ENCODE data around the gene OR13D1.
A peak's percentile ranks its signal among the peaks of the same experiment; 100 is the strongest.
"Not testable (repeated sequence)": the region's sequence is repeated elsewhere in the genome, so short reads cannot be mapped to it uniquely, and the experiment has no call there.

The OR13D1 gene, protein sequence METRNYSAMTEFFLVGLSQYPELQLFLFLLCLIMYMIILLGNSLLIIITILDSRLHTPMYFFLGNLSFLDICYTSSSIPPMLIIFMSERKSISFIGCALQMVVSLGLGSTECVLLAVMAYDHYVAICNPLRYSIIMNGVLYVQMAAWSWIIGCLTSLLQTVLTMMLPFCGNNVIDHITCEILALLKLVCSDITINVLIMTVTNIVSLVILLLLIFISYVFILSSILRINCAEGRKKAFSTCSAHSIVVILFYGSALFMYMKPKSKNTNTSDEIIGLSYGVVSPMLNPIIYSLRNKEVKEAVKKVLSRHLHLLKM

DNA sequence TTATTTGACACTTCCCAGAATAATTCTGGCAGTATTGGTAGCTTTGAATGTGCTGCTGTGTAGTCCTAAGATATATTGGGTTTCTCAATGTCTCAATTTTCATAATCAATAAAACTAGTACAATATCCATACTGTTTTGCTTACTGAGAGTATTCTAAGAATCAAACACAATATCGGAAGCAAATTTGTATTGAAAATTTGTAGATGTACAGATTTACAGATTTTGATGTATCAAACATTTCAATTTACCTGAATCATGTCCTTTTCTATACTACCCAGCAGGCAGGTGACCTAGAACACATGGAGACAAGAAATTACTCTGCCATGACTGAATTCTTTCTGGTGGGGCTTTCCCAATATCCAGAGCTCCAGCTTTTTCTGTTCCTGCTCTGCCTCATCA, at the start of gene OR13D1:
Gene OR13D1, plus strand, starts transcription at position 301 of the 400 bp plus-strand sequence. Its CDS starts 0 bp downstream, at position 301.
- DNase-seq (ENCODE audit: low read depth in 3 of 3, low spot score in 1 of 3), result no peak

DNA sequence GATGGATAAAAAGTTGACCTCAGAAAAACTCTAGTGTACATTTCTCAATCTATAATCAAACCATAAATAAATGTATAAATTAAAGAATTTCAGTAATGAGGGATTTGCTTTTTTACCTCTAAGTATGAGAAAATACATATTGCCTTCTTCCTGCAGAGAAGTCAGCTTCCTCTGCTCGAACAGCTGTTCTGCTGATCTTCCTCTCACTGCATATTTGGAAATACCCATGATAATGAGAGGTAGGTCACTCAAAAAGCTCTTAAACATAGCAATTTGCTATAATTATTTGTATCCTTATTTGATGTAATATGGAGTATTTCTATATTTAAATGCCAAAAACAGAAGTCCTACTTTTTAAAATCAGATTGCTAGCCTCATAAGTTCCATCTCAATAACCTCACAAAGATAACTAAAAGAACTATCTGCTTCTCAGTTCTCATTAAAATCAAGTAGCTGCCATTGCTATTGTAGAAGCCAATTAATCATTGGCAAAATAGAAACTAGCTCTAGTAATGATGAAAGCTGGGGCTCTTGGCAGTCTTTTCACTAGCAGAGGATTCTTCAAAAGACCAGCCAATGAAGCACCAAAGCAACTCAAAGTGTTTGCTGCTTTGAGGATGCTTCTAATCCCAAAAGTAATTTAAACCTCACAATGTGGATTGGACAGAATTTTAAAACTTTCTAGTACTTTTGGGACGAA, 35.7 kb upstream of the OR13D1 start:
- no peak for DNase-seq (ENCODE audit: low read depth in 3 of 3, low spot score in 1 of 3)

DNA sequence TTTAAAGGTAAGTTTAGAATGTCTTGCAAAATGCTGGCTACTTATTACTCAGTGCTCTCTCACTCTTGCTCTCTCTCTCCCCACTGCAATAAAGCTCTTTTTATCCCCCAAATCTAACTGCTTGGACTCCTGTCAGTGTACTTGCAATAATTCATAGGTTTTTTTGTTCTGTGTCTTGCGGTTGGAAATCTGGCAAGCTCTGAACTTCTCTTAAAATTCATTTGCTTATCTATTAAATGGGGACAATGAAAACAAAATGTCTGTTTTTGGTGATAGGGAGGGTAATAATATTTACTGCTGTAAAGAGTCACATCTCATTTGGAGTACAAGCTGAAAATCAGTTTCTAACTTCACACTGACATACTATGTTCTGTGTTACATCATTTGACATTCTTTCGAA, 18.7 kb upstream of the OR13D1 start:
- no peak for DNase-seq (ENCODE audit: low read depth in 3 of 3, low spot score in 1 of 3)

DNA sequence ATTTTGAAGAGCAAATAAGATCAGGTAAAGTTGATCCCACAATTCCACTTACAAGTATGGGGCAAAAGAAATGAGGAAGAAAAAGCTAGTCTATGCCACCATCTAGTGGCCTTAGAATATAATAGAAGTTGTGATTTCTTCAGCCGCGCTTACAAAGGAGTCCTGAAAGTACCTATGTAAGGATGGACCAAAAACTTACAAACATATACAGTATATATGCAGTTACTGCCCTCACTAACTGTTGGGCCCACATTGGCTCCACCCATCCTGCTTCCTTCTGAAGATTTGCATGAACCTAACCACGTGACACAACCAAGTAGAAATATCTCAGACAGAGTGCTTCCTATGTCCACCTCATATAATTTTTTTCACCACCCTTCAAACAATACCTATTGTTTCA, 11.7 kb upstream of the OR13D1 start:
- no peak for DNase-seq (ENCODE audit: low read depth in 3 of 3, low spot score in 1 of 3)

DNA sequence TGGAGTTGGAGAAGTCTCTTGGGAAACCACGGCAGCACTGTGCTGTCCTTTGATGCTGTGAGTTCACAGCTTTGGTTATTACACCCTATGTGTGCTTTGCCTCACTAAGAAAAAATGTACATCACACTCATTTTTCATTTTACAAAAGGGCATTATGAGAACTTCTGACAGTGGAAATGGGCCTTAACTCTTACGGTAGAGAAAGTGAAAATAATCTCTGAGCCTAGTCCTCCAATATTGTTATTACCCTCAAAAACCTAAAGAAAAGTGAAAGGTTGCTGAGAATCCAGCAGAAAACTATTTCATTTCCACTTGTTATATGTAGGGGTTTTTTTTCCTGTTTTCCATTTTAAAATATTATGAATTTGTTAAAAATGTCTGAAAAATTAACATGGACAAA, 8.2 kb upstream of the OR13D1 start:
- no peak for DNase-seq (ENCODE audit: low read depth in 3 of 3, low spot score in 1 of 3)

DNA sequence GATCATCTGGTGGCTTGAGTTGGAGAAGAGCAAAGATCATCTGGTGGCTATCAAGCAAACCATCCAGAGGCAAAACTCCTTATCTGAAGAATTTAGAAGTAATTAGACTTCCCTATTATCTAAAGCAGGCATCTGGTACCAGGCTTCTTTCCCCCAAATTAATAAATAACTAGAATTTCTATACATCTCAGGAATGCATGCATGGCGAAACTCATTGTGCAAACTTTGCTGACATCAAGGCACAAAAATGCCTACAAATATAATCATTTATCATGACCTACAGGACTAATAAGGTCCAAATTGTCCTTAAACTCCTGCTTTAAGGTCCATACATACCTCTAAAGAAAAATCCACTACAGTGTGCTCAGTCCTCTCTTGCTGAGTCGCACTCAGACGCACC, 6.0 kb downstream of the OR13D1 start:
- DNase-seq (ENCODE audit: low read depth in 3 of 3, low spot score in 1 of 3), result no peak

DNA sequence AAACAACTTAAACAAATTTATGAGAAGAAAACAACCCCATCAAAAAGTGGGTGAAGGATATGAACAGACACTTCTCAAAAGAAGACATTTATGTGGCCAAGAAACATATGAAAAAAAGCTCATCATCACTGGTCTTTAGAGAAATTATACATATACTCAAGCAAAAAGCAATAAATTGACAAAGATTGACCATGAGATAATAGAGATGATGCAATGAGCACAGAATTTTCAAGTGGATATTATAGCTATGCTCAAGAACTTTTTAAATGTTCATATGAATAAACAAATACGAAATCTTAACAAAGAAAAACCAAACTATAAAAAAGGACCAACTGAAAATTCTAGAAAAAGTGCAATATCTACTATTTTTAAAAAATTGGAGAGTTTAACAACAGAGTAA, 14.4 kb downstream of the OR13D1 start:
- DNase-seq (ENCODE audit: low read depth in 3 of 3, low spot score in 1 of 3), result not testable (repeated sequence)

DNA sequence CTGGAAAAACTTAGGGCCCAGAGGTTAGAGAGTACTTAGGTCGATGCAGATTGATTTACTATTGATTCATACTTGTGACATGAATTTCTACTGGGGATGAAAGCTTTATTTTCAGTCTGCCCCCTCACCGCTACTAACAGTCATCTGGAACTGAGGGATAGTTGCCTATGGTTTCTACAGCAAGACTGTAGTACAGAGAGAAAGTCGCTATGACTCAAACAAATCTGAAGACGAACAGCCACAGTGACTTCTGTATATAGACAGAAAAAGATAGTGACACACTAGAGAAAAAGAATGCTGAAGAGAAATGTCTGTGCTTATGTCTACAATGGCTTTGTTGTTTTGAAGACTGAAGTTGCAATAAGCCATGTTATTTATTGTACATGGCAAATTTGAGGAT, 17.3 kb downstream of the OR13D1 start:
- DNase-seq (ENCODE audit: low read depth in 3 of 3, low spot score in 1 of 3), result no peak

DNA sequence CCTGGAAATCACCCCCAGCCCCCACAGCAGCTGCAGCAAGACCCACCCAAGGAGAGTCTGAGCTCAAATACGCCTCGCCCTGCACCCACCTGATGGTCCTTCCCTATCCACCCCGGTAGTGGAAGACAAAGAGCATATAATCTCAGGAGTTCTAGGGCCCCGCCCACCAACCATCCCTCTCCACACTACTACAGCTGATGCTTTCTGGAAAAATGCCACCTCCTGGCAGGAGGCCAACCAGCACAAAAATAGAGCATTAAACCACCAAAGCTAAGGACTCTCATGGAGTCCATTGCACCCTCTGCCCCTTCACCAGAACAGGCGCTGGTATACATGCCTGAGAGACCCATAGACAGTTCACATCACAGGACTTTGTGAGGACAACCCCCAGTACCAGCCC, 30.7 kb downstream of the OR13D1 start:
- no peak for DNase-seq (ENCODE audit: low read depth in 3 of 3, low spot score in 1 of 3)

DNA sequence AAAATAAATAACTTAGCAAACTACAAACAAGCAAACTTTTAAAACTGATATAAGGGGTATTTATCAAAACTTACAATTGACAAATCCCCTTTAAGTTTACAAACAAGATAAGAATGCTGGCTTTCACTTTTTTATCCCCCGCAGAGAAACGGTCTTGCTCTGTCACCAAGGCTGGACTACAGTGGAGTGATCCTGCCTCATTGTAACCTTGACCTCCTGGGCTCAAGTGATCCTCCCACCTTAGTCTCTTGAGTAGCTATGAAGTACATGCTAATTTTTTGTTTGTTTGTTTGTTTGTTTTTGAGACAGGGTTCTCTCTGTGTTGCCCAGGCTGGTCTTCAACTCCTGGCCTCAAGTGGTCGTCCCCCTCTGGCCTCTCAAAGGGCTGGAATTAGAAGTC, 44.1 kb downstream of the OR13D1 start:
- DNase-seq (ENCODE audit: low read depth in 3 of 3, low spot score in 1 of 3), result no peak

DNA sequence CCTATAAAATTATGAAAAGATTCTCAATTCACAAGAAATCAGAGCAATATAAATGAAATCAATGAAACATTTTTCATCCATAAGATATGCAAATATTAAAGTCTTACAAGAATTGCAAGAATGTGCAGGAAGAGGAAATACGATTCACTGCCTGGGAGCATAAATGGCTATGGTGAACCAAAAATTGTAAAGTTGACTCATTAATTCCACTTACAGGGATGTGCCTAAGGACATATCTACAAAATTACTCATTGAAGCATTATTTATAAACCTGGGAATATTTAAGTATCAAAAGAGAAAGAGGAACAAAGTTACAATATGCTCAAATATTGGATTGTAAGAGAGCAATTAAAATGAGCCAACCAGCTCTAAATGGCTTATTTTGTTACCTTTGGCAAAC, 46.3 kb downstream of the OR13D1 start:
- DNase-seq (ENCODE audit: low read depth in 3 of 3, low spot score in 1 of 3), result no peak

DNA sequence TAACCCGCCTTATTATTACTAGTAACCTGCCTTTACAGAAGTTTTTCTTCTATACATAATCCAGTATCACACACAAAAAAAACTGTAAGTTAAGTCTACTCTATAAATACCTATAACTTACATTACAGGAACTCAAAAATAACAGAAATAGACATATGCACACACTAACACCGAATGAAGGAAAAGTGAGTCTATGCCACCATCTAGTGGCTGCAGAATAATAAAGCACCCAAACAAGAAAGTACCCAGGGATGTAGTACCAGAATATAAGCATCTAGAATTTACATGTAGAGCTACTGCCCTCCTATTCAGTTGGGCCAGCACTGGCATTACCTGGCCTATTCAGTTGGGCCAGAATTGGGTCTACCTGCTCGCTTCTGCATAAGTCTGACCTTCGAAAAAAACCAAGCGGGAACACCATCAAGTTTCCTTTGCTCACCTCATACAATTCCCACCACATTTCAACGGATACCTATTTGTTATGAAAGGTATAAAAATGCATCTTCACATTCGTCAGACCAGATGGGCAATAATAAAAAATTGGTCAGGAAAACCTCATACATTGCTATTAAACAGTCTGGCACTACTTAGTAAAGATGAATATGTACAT, 49.2 kb downstream of the OR13D1 start:
- peak in 1 of 3 donors; percentile 18 for DNase-seq (ENCODE audit: low read depth in 3 of 3, low spot score in 1 of 3)

All from stimulated activated CD4-positive, alpha-beta T cell treated with anti-CD3 and anti-CD28 coated beads, TNF-alpha, amount 100 ng/mL, for 1 hour (primary cell).